HCT116 (cell line): ENCODE data around the gene NR1H4. TPM values are rescaled to one million over a fixed set of nuclear protein-coding genes. Genes with fewer than 3 reads are reported as not detected.

ENCODE experiments used
- ATAC-seq: fragments of 200-7000 bp; cut with Tn5 transposase; 2 replicates; pipeline ENCODE4 v1.9.1; 2020; ENCODE audit warnings: mild to moderate bottlenecking, moderate library complexity
- Bru-seq: library from RNA; stranded (reverse); fragments of 400-500 nt; gene quantifications from one replicate; lab custom pipeline; 2021; lab: Mats Ljungman, UMichigan
- BruChase-seq, 2 experiments: library from RNA; stranded (reverse); fragments of 400-500 nt; gene quantifications; one replicate each; lab custom pipeline; 2021; lab: Mats Ljungman, UMichigan
- BruUV-seq: library from RNA; stranded (reverse); fragments of 400-500 nt; replicated peaks from 2 replicates; lab custom pipeline; 2021; lab: Mats Ljungman, UMichigan
- CTCF ChIA-PET: fragments of 300-600 bp; sonication (Branson Sonifier 250); formaldehyde crosslinking; loops from one replicate; lab custom pipeline; 2021; ENCODE audit warnings: antibody characterized with exemption; lab: Charles Lee
- POLR2A ChIA-PET: fragments of 300-600, 350-600 bp; sonication (Branson Sonifier 250); formaldehyde crosslinking; loops from one replicate; lab custom pipeline; 2021; ENCODE audit warnings: antibody characterized with exemption; lab: Charles Lee
- RAD21 ChIA-PET, 2 experiments: fragments of 300-600 bp; sonication (Branson Sonifier 250); formaldehyde crosslinking; loops; one replicate each; lab custom pipeline; 2023; ENCODE audit warnings: low total read pairs in 2 of 2; ENCODE audit not compliant: uncharacterized antibody in 2 of 2, unreplicated experiment in 2 of 2, low non-redundant PET in 1 of 2; lab: Charles Lee
- DNase-seq: peaks from one replicate; pipeline ENCODE4 v3.0.0-alpha.2; 2010; ENCODE audit warnings: low read depth, low spot score
- H2AFZ ChIP-seq: fragments of 200-600 bp; shearing (Covaris generic), sonication (generic); 2 replicates; pipeline ENCODE4 v1.6.1; 2017; ENCODE audit warnings: low read depth, mixed run types, mixed read lengths, antibody characterized with exemption, low read length; ENCODE audit not compliant: poor library complexity, severe bottlenecking
- H3K27ac ChIP-seq: 2 replicates; pipeline ENCODE4 v1.5.1; 2012; ENCODE audit warnings: low read depth, low read length
- H3K27me3 ChIP-seq: fragments of 200-600 bp; sonication (generic); 2 replicates; pipeline ENCODE4 v1.6.1; 2016; ENCODE audit warnings: mixed run types, low read length, mixed read lengths; ENCODE audit not compliant: insufficient read depth
- H3K36me3 ChIP-seq, 2 experiments: fragments of 200-500 bp in 1 of 2; fragments of 200-600 bp in 1 of 2; sonication (Bioruptor generic) in 1 of 2; sonication (generic) in 1 of 2; 2 replicates each; pipeline versions ENCODE4 v1.5.1 to v1.6.1; 2014 to 2016; ENCODE audit warnings: low read length in 2 of 2, inconsistent platforms in 1 of 2, mixed read lengths in 1 of 2, mixed run types in 1 of 2; ENCODE audit not compliant: insufficient read depth in 2 of 2, control insufficient read depth in 1 of 2
- H3K4me1 ChIP-seq, 2 experiments: fragments of 200-600 bp in 1 of 2; sonication (generic) in 1 of 2; 2 replicates each; pipeline versions ENCODE4 v1.5.1 to v1.6.1; 2012 to 2017; ENCODE audit warnings: low read length in 2 of 2, inconsistent platforms in 1 of 2, mild to moderate bottlenecking in 1 of 2, mixed read lengths in 1 of 2, mixed run types in 1 of 2, moderate library complexity in 1 of 2; ENCODE audit not compliant: insufficient read depth in 2 of 2, control insufficient read depth in 1 of 2
- H3K4me2 ChIP-seq: fragments of 200-600 bp; sonication (generic); 2 replicates; pipeline ENCODE4 v1.6.1; 2017; ENCODE audit warnings: mixed run types, low read length, mixed read lengths
- H3K4me3 ChIP-seq, 2 experiments: fragments of 200-600 bp in 1 of 2; sonication (generic) in 1 of 2; replicated peaks in 1 of 2; 2 replicates each; pipeline ENCODE4 v1.5.1; 2011 to 2016; ENCODE audit warnings: low read length in 2 of 2, control low read depth in 1 of 2, low read depth in 1 of 2, mild to moderate bottlenecking in 1 of 2, mixed read lengths in 1 of 2, mixed run types in 1 of 2
- H3K79me2 ChIP-seq: fragments of 200-600 bp; sonication (generic); 2 replicates; pipeline ENCODE4 v1.6.1; 2017; ENCODE audit warnings: mild to moderate bottlenecking, mixed run types, low read length, moderate library complexity, mixed read lengths; ENCODE audit not compliant: insufficient read depth
- H3K9ac ChIP-seq: fragments of 200-600 bp; sonication (generic); 2 replicates; pipeline ENCODE4 v1.6.1; 2016; ENCODE audit warnings: low read length, mixed read lengths
- H3K9me2 ChIP-seq: fragments of 200-600 bp; sonication (generic), shearing (Covaris generic); 2 replicates; pipeline ENCODE4 v1.6.1; 2017; ENCODE audit warnings: mixed run types, mild to moderate bottlenecking, moderate library complexity; ENCODE audit not compliant: insufficient read depth
- H3K9me3 ChIP-seq, 2 experiments: fragments of 200-500 bp in 1 of 2; fragments of 200-600 bp in 1 of 2; sonication (Bioruptor generic) in 1 of 2; sonication (generic) in 1 of 2; 2 replicates each; pipeline ENCODE4 v1.6.1; 2014 to 2017; ENCODE audit warnings: low read length in 2 of 2, mixed read lengths in 2 of 2, inconsistent platforms in 1 of 2, low read depth in 1 of 2, mild to moderate bottlenecking in 1 of 2, mixed run types in 1 of 2, moderate library complexity in 1 of 2; ENCODE audit not compliant: control insufficient read depth in 1 of 2, insufficient read depth in 1 of 2
- H4K20me1 ChIP-seq: fragments of 200-600 bp; sonication (generic), shearing (Covaris generic); 2 replicates; pipeline ENCODE4 v1.6.1; 2017; ENCODE audit warnings: mixed run types, mild to moderate bottlenecking, moderate library complexity; ENCODE audit not compliant: insufficient read depth
- CBX3 ChIP-seq: IDR thresholded peaks from 2 replicates; pipeline ENCODE4 v1.6.1; 2012; ENCODE audit warnings: low read depth
- ELF1 ChIP-seq: IDR thresholded peaks from 2 replicates; pipeline ENCODE4 v1.6.1; 2012; ENCODE audit warnings: low read depth, borderline replicate concordance
- EZH2 ChIP-seq: fragments of 200-600 bp; sonication (generic); IDR thresholded peaks from 2 replicates; pipeline ENCODE4 v1.6.1; 2017; ENCODE audit warnings: antibody characterized with exemption, mixed run types
- JUND ChIP-seq: IDR thresholded peaks from 2 replicates; pipeline ENCODE4 v1.6.1; 2012
- RAD21 ChIP-seq: IDR thresholded peaks from 2 replicates; pipeline ENCODE4 v1.6.1; 2012; ENCODE audit warnings: low read depth, mild to moderate bottlenecking
- SP1 ChIP-seq: IDR thresholded peaks from 2 replicates; pipeline ENCODE4 v1.6.1; 2012; ENCODE audit warnings: low read depth
- SRF ChIP-seq: IDR thresholded peaks from 2 replicates; pipeline ENCODE4 v1.6.1; 2012; ENCODE audit warnings: low read depth
- YY1 ChIP-seq: IDR thresholded peaks from 2 replicates; pipeline ENCODE4 v1.6.1; 2011; ENCODE audit warnings: low read length, low read depth, moderate library complexity, mild to moderate bottlenecking; ENCODE audit not compliant: insufficient replicate concordance; ENCODE audit errors: extremely low read depth
- ZFX ChIP-seq: fragments of 450-650 bp; IDR thresholded peaks from 2 replicates; pipeline ENCODE4 v1.6.1; 2017
- intact Hi-C: fragments of 100-400 bp; cut with micrococcal nuclease; formaldehyde crosslinking; loops from 2 replicates; pipeline ENCODE4 v1.10.0; 2022
- long read RNA-seq: library from polyadenylated mRNA; unstranded; transcript quantifications from one replicate; pipeline ENCODE4 v2.0.0, GENCODE V29; 2021; ENCODE audit not compliant: unreplicated experiment
- polyA plus RNA-seq: library from polyadenylated mRNA; unstranded; fragments of >200 nt; gene quantifications from 2 replicates; pipeline ENCODE4 v1.2.1, GENCODE V29; 2012; ENCODE audit warnings: missing spikeins
- total RNA-seq: library from RNA; stranded (reverse); gene quantifications from one replicate; pipeline ENCODE4 v1.2.1, GENCODE V29; 2021; ENCODE audit not compliant: unreplicated experiment
- TF ChIP-seq, protein P1 (sequence below), 3 experiments: fragments of 200-600 bp in 1 of 3; sonication (generic) in 1 of 3; IDR thresholded peaks in 2 of 3; conservative IDR thresholded peaks in 1 of 3; 2 replicates each; pipeline ENCODE4 v1.5.1; 2012 to 2017; ENCODE audit warnings: low read depth in 2 of 3, low read length in 2 of 3, antibody characterized with exemption in 1 of 3, borderline replicate concordance in 1 of 3, control low read depth in 1 of 3, mild to moderate bottlenecking in 1 of 3, mixed read lengths in 1 of 3, mixed run types in 1 of 3, moderate library complexity in 1 of 3; ENCODE audit not compliant: insufficient read depth in 1 of 3
- TF ChIP-seq, protein P2 (sequence below): IDR thresholded peaks from 2 replicates; pipeline ENCODE4 v1.6.1; 2012; ENCODE audit warnings: low read depth

The NR1H4 gene
- total RNA-seq, result not detected
- not detected in 2 replicates for polyA plus RNA-seq
- percentile 1 among the genes with signal in this experiment for Bru-seq, nascent RNA
- BruChase-seq, experiment 1, labeled RNA remaining after a 6-hour chase, result percentile 2 among the genes with signal in this experiment
- percentile 1 among the genes with signal in this experiment for BruChase-seq, experiment 2, labeled RNA remaining after a 2-hour chase
- long read RNA-seq, result 0 reads

DNA sequence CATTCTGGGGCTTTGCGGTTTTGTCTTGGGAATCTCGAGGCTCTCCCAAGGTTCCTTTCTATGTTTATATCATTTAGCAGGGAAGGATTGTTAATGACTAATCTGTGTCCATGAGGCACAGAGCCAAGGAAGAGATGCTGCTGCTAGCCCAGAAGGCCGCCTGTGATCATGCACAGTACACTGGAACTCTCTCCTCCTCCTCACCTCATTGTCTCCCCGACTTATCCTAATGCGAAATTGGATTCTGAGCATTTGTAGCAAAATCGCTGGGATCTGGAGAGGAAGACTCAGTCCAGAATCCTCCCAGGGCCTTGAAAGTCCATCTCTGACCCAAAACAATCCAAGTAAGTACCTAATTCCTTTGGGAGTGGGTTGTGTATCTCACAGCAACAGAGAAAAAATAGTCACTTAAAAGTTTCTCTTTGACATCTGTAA lies at the start of gene NR1H4:
Gene NR1H4, plus strand, starts transcription at position 151 of the 435 bp plus-strand sequence. CDS start 19,458 bp downstream, outside the sequence.
- no peaks in the 10 kb centered on the region for H4K20me1 ChIP-seq
- H3K27me3 ChIP-seq, result peaks cover 23% of the 10 kb centered on the region; the same call in 1 of the 2 replicates
- POLR2A ChIA-PET, result no interaction called here
- H3K9me2 ChIP-seq, result no peaks in the 10 kb centered on the region
- H3K4me3 ChIP-seq, result no peak within 1 kb of the TSS
- BruUV-seq, result no TSS peak
- CTCF ChIA-PET, result no interaction called here
- ATAC-seq, result no peak
- DNase-seq, result no peak
- H3K9me3 ChIP-seq, result no peaks in the 10 kb centered on the region
- intact Hi-C loops, result no loop called here
- H3K27ac ChIP-seq, result no peak within 1 kb of the TSS
- no peak within 1 kb of the TSS for H3K9ac ChIP-seq
- H3K4me1 ChIP-seq, result no peaks in the 10 kb centered on the region
- H3K36me3 ChIP-seq, result no peaks in the 10 kb centered on the region
- RAD21 ChIA-PET, result no interaction called here
- TF ChIP-seq JUND (no peak), RAD21 (no peak), ELF1 (no peak), YY1 (no peak), ZFX (no peak), SP1 (no peak), CBX3 (no peak), SRF (no peak), EZH2 (no peak)
- TF ChIP-seq, protein P1, sequence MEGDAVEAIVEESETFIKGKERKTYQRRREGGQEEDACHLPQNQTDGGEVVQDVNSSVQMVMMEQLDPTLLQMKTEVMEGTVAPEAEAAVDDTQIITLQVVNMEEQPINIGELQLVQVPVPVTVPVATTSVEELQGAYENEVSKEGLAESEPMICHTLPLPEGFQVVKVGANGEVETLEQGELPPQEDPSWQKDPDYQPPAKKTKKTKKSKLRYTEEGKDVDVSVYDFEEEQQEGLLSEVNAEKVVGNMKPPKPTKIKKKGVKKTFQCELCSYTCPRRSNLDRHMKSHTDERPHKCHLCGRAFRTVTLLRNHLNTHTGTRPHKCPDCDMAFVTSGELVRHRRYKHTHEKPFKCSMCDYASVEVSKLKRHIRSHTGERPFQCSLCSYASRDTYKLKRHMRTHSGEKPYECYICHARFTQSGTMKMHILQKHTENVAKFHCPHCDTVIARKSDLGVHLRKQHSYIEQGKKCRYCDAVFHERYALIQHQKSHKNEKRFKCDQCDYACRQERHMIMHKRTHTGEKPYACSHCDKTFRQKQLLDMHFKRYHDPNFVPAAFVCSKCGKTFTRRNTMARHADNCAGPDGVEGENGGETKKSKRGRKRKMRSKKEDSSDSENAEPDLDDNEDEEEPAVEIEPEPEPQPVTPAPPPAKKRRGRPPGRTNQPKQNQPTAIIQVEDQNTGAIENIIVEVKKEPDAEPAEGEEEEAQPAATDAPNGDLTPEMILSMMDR (IDR thresholded peaks at IDR 0.05 in 2 of 3, conservative IDR thresholded peaks at IDR 0.05 in 1 of 3; ENCODE audit: borderline replicate concordance in 1 of 3, insufficient read depth in 1 of 3, low read depth in 2 of 3, low read length in 2 of 3), result no peak
- TF ChIP-seq, protein P2, sequence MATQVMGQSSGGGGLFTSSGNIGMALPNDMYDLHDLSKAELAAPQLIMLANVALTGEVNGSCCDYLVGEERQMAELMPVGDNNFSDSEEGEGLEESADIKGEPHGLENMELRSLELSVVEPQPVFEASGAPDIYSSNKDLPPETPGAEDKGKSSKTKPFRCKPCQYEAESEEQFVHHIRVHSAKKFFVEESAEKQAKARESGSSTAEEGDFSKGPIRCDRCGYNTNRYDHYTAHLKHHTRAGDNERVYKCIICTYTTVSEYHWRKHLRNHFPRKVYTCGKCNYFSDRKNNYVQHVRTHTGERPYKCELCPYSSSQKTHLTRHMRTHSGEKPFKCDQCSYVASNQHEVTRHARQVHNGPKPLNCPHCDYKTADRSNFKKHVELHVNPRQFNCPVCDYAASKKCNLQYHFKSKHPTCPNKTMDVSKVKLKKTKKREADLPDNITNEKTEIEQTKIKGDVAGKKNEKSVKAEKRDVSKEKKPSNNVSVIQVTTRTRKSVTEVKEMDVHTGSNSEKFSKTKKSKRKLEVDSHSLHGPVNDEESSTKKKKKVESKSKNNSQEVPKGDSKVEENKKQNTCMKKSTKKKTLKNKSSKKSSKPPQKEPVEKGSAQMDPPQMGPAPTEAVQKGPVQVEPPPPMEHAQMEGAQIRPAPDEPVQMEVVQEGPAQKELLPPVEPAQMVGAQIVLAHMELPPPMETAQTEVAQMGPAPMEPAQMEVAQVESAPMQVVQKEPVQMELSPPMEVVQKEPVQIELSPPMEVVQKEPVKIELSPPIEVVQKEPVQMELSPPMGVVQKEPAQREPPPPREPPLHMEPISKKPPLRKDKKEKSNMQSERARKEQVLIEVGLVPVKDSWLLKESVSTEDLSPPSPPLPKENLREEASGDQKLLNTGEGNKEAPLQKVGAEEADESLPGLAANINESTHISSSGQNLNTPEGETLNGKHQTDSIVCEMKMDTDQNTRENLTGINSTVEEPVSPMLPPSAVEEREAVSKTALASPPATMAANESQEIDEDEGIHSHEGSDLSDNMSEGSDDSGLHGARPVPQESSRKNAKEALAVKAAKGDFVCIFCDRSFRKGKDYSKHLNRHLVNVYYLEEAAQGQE, result no peak
- no peak within 1 kb of the TSS for H2AFZ ChIP-seq
- H3K4me2 ChIP-seq, result no peak within 1 kb of the TSS
- no peaks in the 10 kb centered on the region for H3K79me2 ChIP-seq
